ENCODE results near the gene KCNJ14. TPM values are rescaled to one million over a fixed set of nuclear protein-coding genes. Genes with fewer than 3 reads are reported as not detected.

KCNJ14 gene
- total RNA-seq, 1 experiment from 2014 or later = 3.6 TPM

GRCh38 chr19:48468772-48469288, 13.5 kb downstream of the KCNJ14 start:
- intact Hi-C loops (cut with micrococcal nuclease; ENCODE audit: unreplicated experiment) = loop anchor here (1.0 to 5.0 kb wide), 3 partner anchors 23 to 77 kb away; partner anchors contain the start of genes GRIN2D and KDELR1
- H3K4me3 ChIP-seq (ENCODE audit: low read depth, low read length) = peak overlapping the region; percentile 65

GRCh38 chr19:48469289-48469881, 14.0 kb downstream of the KCNJ14 start, which contains the start of gene CYTH2:
Gene CYTH2, plus strand, starts transcription at chr19:48469369. Its CDS starts 139 bp downstream, at chr19:48469508.
- Mint-ChIP-seq H3K4me1 (ENCODE audit: low read depth, unreplicated experiment) (peaks cover 10% of the 10 kb centered on the region), H3K4me3 (ENCODE audit: unreplicated experiment) (peak within 1 kb of the TSS; percentile 93), H3K36me3 (ENCODE audit: insufficient read depth, unreplicated experiment) (peaks cover 74% of the 10 kb centered on the region), H3K27ac (ENCODE audit: unreplicated experiment) (peak within 1 kb of the TSS; percentile 98), H3K27me3 (ENCODE audit: insufficient read depth, unreplicated experiment) (no peaks in the 10 kb centered on the region), H3K9me3 (ENCODE audit: unreplicated experiment) (no peaks in the 10 kb centered on the region)
- peaks cover 9% of the 10 kb centered on the region for H3K36me3 ChIP-seq (ENCODE audit: control insufficient read depth, insufficient read depth, low read length)
- H3K27me3 ChIP-seq (replicated peaks; ENCODE audit: control insufficient read depth, insufficient read depth, low read length) = no peaks in the 10 kb centered on the region
- intact Hi-C loops (cut with micrococcal nuclease; ENCODE audit: unreplicated experiment) = loop anchor here (1.0 to 5.0 kb wide), 2 partner anchors 24 to 77 kb away; partner anchors contain the start of genes GRIN2D and KDELR1
- BruUV-seq (replicated peaks) = no TSS peak
- DNase-seq = peak; percentile 85 to 91
- CTCF ChIA-PET = interaction anchor here (0.8 to 1.1 kb wide), 3 partner anchors 18 to 115 kb away, joined by 3 to 5 read pairs (median 4); no protein-coding TSS in a partner anchor
- peaks cover 11% of the 10 kb centered on the region; the same call in 1 of the 2 replicates for H3K4me1 ChIP-seq
- TF ChIP-seq CTCF (IDR thresholded peaks at IDR 0.05; ENCODE audit: insufficient read depth in 1 of 2, low read depth in 1 of 2, low read length in 1 of 2, severe bottlenecking in 1 of 2, unreplicated experiment in 1 of 2) = no peak
- H3K4me3 ChIP-seq (ENCODE audit: low read depth, low read length) = peak within 1 kb of the TSS; percentile 65
- no peaks in the 10 kb centered on the region for H3K9me3 ChIP-seq
- POLR2A ChIA-PET = interaction anchor here (0.8 to 2.0 kb wide), 4 partner anchors 18 to 71 kb away, joined by 3 to 6 read pairs (median 5); partner anchors contain the start of gene GRWD1

More at GRCh38 chr19:48468772-48469288, 13.5 kb downstream of the KCNJ14 start:
- Histone ChIP-seq H3K9me3 (no peaks in the 10 kb centered on the region), H3K4me1 (peaks cover 11% of the 10 kb centered on the region; the same call in 1 of the 2 replicates), H3K36me3 (ENCODE audit: control insufficient read depth, insufficient read depth, low read length) (peaks cover 9% of the 10 kb centered on the region), H3K27me3 (replicated peaks; ENCODE audit: control insufficient read depth, insufficient read depth, low read length) (no peaks in the 10 kb centered on the region)
- BruUV-seq (replicated peaks) = no TSS peak
- Mint-ChIP-seq H3K4me3 (ENCODE audit: unreplicated experiment) (peak overlapping the region; percentile 93), H3K9me3 (ENCODE audit: unreplicated experiment) (no peaks in the 10 kb centered on the region), H3K36me3 (ENCODE audit: insufficient read depth, unreplicated experiment) (peaks cover 76% of the 10 kb centered on the region), H3K27ac (ENCODE audit: unreplicated experiment) (peak overlapping the region; percentile 98), H3K27me3 (ENCODE audit: insufficient read depth, unreplicated experiment) (no peaks in the 10 kb centered on the region), H3K4me1 (ENCODE audit: low read depth, unreplicated experiment) (peaks cover 7% of the 10 kb centered on the region)
- ChIA-PET POLR2A (no interaction called here), CTCF (interaction anchor here (1.0 kb wide), 1 partner anchor 115 kb away, joined by 5 read pairs; no protein-coding TSS in a partner anchor)
- no peak for TF ChIP-seq CTCF (IDR thresholded peaks at IDR 0.05; ENCODE audit: insufficient read depth in 1 of 2, low read depth in 1 of 2, low read length in 1 of 2, severe bottlenecking in 1 of 2, unreplicated experiment in 1 of 2)
- peak; percentile 99 to 100 for DNase-seq

GRCh38 chr19:48469934-48470680, 14.7 kb downstream of the KCNJ14 start:
- peak overlapping the region; percentile 65 for H3K4me3 ChIP-seq (ENCODE audit: low read depth, low read length)
- no TSS peak for BruUV-seq (replicated peaks)
- no peak for TF ChIP-seq CTCF (IDR thresholded peaks at IDR 0.05; ENCODE audit: insufficient read depth in 1 of 2, low read depth in 1 of 2, low read length in 1 of 2, severe bottlenecking in 1 of 2, unreplicated experiment in 1 of 2)
- POLR2A ChIA-PET = interaction anchor here (0.6 to 2.0 kb wide), 5 partner anchors 17 to 164 kb away, joined by 3 to 6 read pairs (median 5); partner anchors contain the start of gene GRWD1
- CTCF ChIA-PET = interaction anchor here (0.8 to 1.1 kb wide), 3 partner anchors 17 to 114 kb away, joined by 3 to 5 read pairs (median 4); no protein-coding TSS in a partner anchor
- no peaks in the 10 kb centered on the region for H3K27me3 ChIP-seq (replicated peaks; ENCODE audit: control insufficient read depth, insufficient read depth, low read length)
- Mint-ChIP-seq H3K9me3 (ENCODE audit: unreplicated experiment) (no peaks in the 10 kb centered on the region), H3K4me3 (ENCODE audit: unreplicated experiment) (peak overlapping the region; percentile 93), H3K36me3 (ENCODE audit: insufficient read depth, unreplicated experiment) (peaks cover 80% of the 10 kb centered on the region), H3K27me3 (ENCODE audit: insufficient read depth, unreplicated experiment) (no peaks in the 10 kb centered on the region), H3K4me1 (ENCODE audit: low read depth, unreplicated experiment) (peaks cover 13% of the 10 kb centered on the region), H3K27ac (ENCODE audit: unreplicated experiment) (peak overlapping the region; percentile 98)
- no peak for DNase-seq
- H3K4me1 ChIP-seq = peaks cover 11% of the 10 kb centered on the region; the same call in 1 of the 2 replicates
- intact Hi-C loops (cut with micrococcal nuclease; ENCODE audit: unreplicated experiment) = loop anchor here (1.0 to 5.0 kb wide), 2 partner anchors 23 to 78 kb away; partner anchors contain the start of genes GRIN2D and KDELR1
- peaks cover 9% of the 10 kb centered on the region for H3K36me3 ChIP-seq (ENCODE audit: control insufficient read depth, insufficient read depth, low read length)
- H3K9me3 ChIP-seq = no peaks in the 10 kb centered on the region
